Measurements from ENCODE around the gene DYRK1B.

DNA sequence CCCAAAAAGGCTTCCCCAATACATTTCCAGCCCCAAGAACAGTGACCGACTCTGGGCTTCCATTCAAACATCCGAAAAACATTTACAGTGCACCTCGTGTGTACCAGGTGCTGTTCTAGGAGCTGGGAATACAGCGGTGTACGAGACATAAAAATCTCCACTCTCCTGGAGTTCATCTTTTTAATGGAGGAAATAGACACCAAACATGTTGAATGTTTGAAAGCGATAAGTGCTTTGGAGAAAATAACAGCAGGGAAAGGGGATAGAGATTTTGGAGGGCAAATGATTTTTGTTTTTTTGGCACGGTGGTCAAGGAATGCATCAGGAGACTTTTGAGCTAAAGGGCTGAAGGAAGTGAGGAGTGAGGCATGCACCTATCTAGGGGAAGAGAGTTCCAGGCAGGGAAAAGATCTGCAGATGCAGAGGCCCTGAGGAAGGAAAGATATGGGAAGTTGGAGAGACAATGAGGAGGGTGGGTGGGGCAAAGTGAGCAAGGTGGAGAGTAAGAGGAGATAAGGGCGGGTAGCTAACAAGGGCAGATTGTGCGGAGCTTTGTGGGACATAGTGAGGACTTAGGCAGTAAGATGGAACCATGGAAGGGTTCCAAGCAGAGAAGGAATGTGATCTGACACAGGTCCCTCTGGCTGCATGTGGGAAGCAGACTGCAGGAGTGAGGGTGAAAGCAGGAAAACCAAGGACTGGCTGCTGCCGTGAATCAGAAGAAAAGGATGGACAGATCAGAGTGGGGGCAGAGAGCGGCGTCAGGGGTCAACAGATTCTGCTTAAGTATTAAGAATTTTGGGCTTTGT lies 12.9 kb upstream of the DYRK1B start:
- no peak for TF ChIP-seq EZH2 (IDR thresholded peaks at IDR 0.05; ENCODE audit: low read length)
- TF ChIP-seq, protein P1, sequence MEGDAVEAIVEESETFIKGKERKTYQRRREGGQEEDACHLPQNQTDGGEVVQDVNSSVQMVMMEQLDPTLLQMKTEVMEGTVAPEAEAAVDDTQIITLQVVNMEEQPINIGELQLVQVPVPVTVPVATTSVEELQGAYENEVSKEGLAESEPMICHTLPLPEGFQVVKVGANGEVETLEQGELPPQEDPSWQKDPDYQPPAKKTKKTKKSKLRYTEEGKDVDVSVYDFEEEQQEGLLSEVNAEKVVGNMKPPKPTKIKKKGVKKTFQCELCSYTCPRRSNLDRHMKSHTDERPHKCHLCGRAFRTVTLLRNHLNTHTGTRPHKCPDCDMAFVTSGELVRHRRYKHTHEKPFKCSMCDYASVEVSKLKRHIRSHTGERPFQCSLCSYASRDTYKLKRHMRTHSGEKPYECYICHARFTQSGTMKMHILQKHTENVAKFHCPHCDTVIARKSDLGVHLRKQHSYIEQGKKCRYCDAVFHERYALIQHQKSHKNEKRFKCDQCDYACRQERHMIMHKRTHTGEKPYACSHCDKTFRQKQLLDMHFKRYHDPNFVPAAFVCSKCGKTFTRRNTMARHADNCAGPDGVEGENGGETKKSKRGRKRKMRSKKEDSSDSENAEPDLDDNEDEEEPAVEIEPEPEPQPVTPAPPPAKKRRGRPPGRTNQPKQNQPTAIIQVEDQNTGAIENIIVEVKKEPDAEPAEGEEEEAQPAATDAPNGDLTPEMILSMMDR (optimal IDR thresholded peaks at IDR 0.05 in 1 of 3, IDR thresholded peaks at IDR 0.05 in 1 of 3, conservative IDR thresholded peaks at IDR 0.05 in 1 of 3; ENCODE audit: extremely low read depth in 1 of 3, insufficient read depth in 2 of 3, low read length in 3 of 3): no peak

Data from keratinocyte (primary cell).